HG03108 (cell line): ENCODE data around the gene PKD1L1.

ENCODE experiments used
- ATAC-seq: cut with Tn5 transposase; IDR thresholded peaks from one replicate; pipeline ENCODE4 v1.9.1; 2021; ENCODE audit warnings: moderate library complexity; ENCODE audit not compliant: unreplicated experiment

Gene PKD1L1

DNA sequence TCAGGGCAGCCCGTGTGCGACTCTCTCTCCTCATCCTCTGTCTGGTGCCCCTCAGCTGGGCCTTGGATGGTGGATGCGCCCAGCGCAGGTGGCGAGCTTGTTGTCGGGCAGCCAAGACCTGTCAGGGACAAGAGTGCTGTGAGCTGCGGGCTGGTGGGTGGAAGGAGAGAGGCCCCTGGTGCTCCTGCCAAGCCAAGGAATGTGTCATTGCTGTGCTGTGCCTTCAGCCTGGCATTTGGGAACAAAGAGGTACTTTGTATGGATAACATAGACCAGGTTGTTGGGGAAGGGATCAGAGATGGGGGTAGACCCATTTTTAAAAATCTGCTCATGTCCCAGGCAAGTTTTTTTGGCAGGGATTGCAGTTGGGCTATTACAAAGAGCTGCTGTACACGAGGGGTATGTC lies 120.9 kb downstream of the PKD1L1 start:
- ATAC-seq: no peak

DNA sequence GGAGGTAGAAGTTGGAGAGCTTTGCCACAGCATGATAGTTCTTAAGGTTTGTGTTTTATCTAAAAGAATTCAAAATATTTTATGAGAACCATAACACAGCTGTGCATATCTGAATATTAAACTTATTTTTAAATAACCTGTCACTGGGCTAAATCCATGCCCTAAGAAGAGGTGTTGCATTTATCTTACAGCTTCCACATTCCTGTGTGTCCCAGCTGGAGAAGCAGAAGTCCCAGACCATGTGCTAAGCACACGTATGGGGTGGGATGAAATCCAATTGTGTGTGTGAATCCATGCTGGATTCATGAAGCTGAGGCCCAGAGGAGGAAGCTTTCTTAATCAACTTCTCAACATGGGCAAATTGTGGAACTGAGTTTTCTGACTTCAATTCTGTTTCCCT lies 121.5 kb downstream of the PKD1L1 start:
- no peak for ATAC-seq

DNA sequence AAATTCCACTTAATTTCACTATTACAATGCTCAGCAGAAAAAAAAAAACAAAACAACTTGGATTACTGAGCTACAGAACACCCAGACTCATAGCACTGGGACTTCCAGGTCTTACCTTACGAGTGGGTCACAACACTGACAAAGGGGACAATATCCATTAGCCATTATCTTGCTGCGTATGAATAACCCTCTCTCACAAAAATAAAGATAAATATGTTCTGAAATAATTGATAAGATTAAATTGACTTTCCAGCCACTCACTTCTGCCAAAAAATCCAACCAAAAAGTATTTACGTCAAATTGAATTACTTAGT lies 128.7 kb downstream of the PKD1L1 start:
- no peak for ATAC-seq

DNA sequence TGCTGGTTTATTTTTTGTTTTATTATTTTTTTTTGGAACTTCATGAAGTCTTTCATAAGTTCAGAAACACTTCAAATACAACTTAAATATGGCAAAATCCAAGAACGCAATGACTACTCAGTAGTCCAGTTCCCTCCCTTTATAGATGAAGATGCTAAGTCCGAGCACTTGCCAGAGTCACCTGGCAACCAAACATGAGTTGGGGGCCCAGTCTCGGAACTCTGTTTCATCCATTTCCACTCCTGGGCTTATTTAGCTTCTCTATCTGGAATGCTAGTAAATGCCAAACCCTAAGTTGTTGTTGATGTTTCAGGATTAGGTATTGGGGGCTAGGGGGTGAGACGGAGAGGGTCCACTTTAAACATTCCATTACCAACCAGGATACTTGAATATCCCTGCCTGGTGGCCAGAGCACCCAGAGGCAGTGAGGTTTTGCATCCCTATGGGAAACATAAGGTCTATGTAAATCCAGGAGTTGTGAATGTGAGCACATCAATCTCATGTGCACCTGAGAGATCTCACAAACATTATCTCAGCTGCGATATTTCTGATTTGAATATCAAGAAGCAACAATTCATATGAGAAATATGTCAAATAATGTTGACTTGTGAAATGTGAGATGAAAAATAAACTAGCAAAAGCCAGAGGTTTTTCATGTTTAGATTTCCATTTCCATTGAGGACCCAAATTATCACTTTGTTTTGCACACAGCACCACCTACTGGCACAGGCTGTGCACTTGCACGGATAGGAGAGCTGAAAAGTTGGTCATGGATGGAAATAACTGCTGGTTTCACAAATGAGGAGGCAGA lies 129.3 kb downstream of the PKD1L1 start:
- no peak for ATAC-seq

DNA sequence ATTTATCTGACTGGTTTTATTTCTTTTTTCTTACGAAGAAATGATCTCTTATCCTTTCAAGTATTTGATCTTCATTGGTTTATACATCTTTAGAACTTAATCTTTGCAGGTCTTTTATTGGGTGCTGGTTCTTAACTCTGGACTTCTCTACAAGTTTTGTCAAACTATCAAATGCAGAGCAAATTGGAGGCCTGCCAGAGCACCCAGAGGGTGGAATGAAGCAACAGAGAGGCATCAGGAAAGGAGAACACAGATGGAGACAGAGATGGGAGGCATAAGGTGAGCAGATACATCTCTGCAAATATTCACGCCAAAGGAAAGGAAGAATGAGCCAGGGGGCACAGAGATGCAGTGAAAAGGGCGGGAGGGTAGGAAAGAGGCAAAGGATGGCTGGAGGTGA lies 130.3 kb downstream of the PKD1L1 start:
- ATAC-seq: no peak

DNA sequence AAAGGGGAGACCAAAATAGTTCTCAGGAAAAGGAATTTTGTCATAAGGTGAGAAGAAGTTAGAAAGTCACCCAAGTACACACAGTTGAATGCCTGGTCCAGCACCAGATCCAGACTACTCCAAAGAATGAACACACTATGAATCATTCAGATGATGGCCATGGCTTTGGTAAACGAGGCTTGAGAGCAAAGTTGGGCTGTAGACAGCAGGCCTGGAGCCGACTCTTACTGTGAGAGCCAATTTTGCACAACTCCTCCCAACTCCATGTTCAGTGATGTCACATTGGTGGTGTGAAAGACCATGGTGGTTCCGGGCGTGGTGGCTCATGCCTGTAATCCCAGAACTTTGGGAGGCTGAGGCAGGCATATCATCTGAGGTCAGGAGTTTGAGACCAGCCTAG lies 131.6 kb downstream of the PKD1L1 start:
- no peak for ATAC-seq

DNA sequence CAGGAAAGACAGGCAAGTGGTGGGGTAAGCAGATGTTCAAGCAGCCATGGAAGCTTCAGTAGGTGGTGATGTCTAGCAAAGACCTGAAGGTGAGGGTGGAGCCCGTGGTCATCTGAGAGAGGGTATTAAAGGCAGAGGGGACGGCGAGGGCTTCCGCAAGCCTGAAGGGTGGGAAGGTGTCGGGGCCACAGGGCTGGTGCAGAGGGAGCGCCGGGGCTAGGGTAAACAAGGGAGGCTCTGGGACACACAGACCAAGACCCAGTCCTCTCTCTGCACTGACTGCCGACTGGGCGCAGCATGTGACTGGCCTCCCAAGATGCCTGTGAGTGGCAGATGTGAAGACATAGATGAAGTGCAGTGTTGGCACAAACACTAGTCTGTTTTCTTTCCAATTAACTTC lies 132.4 kb downstream of the PKD1L1 start:
- ATAC-seq: no peak

DNA sequence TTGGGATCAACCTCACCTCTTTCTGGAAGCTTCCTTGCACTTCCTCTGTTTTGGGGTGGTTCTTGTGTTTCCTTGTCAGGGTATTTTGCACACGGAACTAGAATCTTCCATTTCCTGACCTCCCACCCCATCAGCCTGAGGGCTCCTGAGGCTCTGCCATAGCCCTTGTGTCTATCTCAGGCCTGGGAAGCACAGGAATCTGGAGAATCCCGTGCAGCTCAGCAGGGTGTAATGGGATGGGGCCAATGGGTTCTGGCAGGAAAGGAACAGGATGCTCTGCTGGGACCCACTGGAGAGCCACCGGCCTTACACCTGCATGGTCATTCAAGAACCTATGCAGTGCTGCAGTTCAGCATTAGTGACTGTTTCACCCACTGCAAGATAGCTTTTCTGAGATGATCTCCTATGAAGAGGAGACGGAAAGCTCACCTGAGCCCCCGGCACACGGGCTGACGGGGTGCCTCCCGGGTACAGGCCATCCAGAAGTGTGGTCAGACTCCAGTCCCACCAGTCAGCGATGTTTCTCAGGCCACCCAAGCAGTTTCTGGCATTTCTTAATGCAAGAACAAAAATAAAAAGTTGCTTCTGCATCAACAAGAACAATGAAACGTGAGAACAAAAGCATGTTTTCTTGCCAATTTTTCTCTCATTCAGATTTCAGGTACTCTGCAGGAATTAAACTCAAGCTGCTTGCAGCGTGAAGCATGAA lies 133.2 kb downstream of the PKD1L1 start:
- ATAC-seq: no peak

DNA sequence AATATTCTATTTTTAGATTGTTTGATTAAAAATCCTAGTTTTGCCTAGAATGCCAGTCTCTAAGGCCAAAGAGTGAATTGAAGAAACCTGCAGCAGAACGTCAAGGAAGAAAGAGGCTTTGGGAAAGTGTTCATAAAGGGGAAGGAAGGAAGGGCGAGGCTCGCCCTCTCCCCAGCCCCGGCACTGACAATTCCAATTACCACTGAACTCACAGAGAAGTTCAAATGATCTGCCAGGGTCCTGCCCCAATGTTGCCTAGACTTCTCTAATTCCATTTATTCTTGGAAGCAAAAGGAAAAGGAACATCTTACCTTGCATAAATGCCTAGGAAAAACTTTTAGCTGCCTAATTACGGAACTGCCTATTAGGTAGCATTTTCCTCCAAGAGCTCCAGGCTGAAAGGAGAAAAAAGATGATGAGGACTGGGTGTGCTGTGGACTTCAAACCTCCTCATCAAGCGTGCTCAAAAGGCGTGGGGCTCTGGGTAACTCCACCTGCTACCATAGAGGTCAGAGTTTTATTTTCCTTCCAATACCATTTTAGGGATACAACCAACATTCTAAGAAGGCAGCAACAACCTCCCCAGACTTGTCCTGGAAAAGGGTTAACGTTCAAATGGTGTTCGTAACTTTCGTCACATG lies 134.5 kb downstream of the PKD1L1 start:
- no peak for ATAC-seq

DNA sequence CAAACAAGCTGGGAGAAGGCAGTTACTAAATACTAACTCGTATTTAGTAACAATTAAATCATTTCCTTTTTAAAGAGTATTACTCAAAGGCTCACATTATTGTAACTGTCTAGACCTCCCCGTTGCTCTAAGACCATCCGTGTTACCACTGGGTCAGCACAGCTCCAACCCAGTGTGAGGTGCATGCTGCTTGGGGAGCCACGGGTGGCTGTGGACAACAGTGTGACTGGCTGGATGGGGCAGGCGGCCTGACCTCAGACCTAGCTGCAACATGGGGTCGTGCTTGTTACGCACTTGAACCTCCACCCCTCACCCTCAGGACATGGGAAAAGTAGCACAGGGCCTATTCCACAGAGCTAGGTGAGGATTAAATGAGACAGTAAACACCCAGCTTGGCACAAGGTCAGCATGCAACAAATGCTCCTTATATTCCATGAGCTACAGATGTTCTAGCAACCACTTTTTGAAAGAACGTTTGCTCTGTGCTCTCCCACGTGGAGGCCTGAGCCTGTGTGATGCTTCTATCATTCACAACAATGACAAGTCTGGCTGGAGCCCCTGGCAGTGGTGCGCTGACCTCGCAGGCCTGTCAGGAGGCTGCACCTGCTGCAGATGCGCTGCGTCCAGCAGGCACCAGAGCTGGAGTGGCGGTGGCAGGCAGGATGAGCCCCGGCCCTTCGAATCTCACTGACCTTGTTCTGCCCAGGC lies 135.7 kb downstream of the PKD1L1 start:
- no peak for ATAC-seq

DNA sequence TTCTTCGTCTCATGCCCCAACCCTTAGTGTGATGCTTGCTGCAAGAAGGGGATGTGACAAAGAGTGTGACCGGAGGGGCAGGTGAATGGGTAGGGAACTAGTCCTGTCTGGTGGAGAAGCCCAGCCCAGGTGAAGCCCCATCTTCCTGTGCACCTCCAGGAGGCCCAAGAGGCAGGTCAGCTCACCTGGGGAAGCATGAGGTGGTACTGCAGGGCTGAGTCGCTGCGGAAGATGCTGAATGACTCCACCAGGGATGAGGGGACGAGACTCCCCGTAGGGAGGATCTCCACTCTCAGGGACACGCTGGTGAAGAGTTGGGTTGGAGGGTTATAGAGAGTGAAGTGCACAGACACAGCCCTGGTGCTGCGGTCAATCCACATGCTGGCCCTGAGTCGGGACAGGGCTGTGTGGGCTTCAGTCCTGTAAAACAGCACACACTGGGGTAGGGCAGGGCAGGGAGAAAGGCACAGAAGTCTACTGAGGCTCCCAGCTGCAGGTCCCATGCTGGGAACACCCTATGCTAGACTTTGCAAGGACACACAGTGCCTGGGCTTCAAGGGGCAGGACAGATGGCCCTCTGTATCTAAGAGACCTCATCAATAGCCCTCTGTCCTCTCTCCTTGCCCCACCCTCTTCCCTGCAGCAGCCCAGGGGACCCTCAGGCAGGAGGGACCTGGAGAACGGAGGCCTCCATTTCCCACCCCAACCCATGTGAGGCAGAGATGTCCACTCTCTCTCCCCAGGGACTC lies 136.5 kb downstream of the PKD1L1 start:
- no peak for ATAC-seq

DNA sequence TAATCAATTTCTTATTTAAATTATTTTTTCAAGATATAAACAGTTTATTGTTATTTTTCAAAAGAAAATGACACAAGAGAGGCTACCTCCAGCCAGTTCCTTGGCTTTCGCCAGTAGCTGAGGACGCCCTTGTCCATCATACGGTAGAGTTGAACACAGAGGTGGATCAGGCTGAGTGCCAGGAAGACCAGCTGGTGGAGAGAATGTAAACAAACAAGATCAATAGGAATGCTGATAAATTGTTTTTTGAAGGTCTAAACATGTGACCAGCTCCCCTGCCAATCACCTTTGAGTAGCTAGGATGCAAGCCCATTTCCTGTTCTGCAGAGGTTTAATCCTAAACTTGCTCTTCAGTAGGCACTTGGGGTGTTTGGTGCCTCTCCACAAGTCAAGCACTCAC lies 138.9 kb downstream of the PKD1L1 start:
- ATAC-seq: no peak

DNA sequence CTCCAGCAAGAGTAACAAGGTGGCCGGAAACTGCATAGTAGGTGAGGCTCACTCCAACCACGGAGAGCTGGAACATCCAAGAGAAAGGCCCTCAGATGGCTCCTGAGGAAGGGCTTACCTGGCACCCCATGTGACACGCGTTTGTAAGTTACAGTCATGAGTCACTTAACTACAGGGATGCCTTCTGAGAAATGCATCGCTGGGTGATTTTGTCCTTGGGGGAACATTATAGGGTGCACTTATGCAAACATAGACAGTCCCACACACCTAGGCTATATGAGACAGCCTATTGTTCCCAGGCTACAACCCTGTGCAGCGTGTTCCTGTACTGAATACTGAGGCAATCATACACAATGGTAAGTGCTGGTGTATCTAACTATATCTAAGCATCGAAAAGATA lies 139.9 kb downstream of the PKD1L1 start:
- ATAC-seq: no peak

DNA sequence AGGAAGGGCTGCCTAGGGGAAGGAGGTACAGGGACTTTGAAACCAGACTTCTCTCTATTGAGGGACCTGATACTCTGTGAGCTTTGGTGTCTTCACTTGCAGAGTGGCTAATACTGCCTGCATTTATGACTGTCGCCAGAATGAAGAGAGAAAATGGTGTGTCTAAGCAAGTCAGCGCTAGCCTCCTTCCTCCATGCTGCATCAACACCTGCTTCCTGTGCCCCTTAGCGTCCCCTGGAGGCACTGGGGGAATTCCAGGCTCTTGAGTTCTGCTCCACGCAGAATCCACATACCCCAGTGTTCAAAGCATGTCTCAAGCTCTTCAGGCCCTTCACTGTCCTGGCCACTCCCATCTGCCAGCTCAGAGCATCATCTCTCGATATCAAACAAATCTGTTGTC lies 140.5 kb downstream of the PKD1L1 start:
- ATAC-seq: no peak

DNA sequence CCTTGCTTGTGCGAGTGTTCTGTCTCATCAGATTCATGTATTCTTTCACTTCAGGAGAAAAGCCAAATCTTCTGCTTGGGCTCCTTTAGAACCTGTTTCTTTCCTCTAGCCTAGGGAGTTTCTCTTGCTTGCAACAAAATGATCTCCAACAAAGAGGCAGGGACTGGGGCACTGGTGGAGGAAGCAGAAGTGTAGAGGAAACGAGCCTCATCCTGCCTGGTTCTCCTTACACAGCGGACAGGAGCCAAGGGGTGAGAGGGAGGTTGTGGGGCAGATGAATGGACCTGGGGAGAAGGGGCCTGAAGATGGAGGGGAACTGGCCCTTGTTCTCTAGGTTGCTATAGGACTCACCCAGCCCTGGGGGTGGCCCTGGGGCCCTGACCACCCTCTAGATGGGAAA lies 141.1 kb downstream of the PKD1L1 start:
- ATAC-seq: no peak

DNA sequence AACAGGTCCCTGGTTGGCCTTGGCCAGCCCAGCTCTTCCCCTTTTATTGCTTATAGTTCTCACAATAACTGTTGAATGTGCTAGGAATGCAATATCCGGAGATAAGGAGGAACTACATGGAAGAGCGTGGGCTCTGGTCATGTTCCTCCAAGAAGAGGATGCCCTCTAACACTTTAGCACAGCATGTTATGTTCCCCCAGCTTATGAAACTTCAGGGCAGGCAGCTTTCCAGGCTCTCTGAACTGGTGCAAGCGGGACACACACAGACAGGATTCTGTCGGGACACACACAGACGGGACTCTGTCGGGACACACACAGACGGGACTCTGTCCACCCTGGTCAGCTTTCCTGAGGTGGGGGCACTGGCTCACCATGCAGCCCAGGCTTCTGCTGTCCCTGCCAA lies 141.6 kb downstream of the PKD1L1 start:
- no peak for ATAC-seq

DNA sequence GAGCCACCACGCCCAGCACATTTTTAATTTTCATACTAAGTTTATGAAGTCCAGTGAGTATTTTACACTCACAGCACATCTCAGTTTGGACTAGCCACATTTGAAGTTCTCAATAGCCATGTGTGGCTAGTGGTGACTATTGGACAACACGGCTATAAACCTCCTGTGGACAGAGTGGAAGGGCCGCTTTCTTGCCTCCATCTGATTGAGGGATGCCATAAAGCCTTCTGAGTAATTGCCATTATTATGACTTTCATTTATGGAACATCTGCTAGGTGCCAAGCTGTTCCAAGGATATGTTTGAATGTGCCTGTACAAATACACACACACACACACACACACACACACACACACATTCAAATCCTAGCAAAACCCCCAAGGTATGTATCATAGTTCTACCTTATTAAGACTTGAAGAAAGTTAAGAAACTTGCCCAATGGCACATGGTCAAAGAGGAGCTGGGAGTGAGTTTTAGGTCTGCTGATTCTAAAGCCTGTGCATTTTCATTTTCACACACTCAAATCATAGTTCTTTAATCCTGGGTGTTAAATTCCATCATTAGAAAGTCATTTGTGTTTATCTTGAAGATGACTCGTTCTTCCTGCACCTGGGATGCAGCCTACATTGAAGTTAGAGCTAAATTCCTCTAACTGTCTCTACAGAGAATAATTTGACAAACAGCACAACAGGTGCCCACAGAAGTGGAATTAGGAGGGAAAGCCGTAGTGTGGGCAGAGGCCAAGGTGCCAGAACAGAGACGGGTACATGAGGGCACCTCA lies 143.3 kb downstream of the PKD1L1 start:
- no peak for ATAC-seq

DNA sequence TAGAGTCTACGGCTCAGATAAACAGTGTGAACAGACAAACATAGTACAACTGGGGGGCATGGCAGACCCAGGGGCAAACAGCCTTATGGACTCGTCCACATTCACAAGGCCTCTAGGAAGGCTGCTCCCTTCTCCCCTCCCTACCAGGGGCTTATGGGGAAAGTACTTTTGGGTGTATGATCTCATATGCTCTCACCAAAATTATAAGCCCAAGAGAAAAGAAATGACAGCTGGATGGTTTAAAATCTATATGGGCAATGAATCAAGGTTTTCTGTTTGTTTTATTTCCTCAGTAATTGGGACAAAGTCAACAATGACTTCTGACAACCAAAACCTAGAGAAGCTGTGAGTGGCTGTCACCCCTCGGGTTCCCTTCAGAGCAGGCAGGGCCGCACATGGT lies 144.4 kb downstream of the PKD1L1 start:
- no peak for ATAC-seq

DNA sequence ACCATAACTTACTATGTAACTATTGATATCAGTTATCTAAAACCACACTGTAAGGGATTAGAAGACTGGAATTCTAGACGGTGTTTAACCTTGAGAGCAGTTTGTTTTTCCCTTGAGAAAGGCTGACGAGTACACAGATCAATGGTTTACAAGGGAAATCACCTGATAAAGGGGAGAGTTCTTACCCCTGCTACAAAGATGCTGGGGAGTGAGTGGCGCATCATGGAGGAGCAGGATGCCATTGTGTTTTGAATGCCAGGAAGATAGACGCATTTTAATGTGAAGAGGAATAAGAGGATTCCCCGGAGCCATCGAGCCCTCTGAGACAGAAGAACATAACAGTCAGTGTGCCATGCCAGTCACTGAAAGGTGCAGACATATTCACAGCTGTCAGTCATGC lies 145.2 kb downstream of the PKD1L1 start:
- no peak for ATAC-seq

DNA sequence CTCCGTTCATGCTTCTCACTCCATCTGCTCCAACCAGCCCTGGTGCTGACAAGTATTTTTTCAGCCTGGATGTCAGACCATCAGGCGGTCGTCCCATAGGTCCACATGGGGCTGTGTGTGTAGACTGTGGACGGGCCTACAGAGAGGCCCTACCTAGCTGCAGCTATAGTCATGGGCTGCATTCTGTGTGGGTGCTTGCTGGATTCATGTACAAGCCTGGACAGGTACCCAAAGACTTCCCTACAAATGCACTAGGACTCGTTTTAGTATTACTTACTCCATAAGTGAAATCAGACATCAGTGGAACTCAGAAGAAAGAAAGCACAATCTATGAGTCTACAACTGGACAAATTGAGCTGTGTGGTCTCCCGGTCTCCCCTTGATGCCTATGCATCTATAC lies 146.8 kb downstream of the PKD1L1 start:
- no peak for ATAC-seq
